ENCODE results near the gene PDE4B. TPM values are rescaled to one million over a fixed set of nuclear protein-coding genes. Genes with fewer than 3 reads are reported as not detected.

PDE4B gene
- total and polyA plus RNA-seq, 2 of the 13 experiments (the other 11 are each of a cell fraction or from before 2014, with no cell fraction given) = not detected

- TF ChIP-seq ZNF407 (CRISPR knock-in tag; IDR thresholded peaks at IDR 0.05; ENCODE audit: not compliant biosample characterization) = no peak
- TF ChIP-seq ZNF180 (CRISPR knock-in tag; IDR thresholded peaks at IDR 0.05; ENCODE audit: borderline replicate concordance, low read depth) = no peak
- no peak for TF ChIP-seq PAX8 (CRISPR knock-in tag; IDR thresholded peaks at IDR 0.05; ENCODE audit: borderline replicate concordance)
- TF ChIP-seq, protein P1, sequence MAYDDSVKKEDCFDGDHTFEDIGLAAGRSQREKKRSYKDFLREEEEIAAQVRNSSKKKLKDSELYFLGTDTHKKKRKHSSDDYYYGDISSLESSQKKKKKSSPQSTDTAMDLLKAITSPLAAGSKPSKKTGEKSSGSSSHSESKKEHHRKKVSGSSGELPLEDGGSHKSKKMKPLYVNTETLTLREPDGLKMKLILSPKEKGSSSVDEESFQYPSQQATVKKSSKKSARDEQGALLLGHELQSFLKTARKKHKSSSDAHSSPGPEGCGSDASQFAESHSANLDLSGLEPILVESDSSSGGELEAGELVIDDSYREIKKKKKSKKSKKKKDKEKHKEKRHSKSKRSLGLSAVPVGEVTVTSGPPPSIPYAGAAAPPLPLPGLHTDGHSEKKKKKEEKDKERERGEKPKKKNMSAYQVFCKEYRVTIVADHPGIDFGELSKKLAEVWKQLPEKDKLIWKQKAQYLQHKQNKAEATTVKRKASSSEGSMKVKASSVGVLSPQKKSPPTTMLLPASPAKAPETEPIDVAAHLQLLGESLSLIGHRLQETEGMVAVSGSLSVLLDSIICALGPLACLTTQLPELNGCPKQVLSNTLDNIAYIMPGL (CRISPR knock-in tag; IDR thresholded peaks at IDR 0.05; ENCODE audit: borderline replicate concordance in 1 of 2, low read depth in 1 of 2) = no peak
- TF ChIP-seq SRSF1 (optimal IDR thresholded peaks at IDR 0.05; ENCODE audit: low read depth, low read length) = no peak
- no peak for TF ChIP-seq ZIK1 (CRISPR knock-in tag; IDR thresholded peaks at IDR 0.05; ENCODE audit: borderline replicate concordance, low read depth)
- TF ChIP-seq CBX1 (IDR thresholded peaks at IDR 0.05; ENCODE audit: low read depth) = no peak
- TF ChIP-seq, protein P2, sequence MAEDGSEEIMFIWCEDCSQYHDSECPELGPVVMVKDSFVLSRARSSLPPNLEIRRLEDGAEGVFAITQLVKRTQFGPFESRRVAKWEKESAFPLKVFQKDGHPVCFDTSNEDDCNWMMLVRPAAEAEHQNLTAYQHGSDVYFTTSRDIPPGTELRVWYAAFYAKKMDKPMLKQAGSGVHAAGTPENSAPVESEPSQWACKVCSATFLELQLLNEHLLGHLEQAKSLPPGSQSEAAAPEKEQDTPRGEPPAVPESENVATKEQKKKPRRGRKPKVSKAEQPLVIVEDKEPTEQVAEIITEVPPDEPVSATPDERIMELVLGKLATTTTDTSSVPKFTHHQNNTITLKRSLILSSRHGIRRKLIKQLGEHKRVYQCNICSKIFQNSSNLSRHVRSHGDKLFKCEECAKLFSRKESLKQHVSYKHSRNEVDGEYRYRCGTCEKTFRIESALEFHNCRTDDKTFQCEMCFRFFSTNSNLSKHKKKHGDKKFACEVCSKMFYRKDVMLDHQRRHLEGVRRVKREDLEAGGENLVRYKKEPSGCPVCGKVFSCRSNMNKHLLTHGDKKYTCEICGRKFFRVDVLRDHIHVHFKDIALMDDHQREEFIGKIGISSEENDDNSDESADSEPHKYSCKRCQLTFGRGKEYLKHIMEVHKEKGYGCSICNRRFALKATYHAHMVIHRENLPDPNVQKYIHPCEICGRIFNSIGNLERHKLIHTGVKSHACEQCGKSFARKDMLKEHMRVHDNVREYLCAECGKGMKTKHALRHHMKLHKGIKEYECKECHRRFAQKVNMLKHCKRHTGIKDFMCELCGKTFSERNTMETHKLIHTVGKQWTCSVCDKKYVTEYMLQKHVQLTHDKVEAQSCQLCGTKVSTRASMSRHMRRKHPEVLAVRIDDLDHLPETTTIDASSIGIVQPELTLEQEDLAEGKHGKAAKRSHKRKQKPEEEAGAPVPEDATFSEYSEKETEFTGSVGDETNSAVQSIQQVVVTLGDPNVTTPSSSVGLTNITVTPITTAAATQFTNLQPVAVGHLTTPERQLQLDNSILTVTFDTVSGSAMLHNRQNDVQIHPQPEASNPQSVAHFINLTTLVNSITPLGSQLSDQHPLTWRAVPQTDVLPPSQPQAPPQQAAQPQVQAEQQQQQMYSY (CRISPR knock-in tag; IDR thresholded peaks at IDR 0.05) = no peak
Observed at GRCh38 chr1:66312271-66312990, 519.7 kb downstream of the PDE4B start (continued).

All from HepG2 (cell line).